GM18519 (cell line): ENCODE results near the gene C3orf20.

Experiments
- ATAC-seq: cut with Tn5 transposase; IDR thresholded peaks from one replicate; pipeline ENCODE4 v1.9.1; 2021; ENCODE audit warnings: mild to moderate bottlenecking, moderate library complexity; ENCODE audit not compliant: unreplicated experiment, low FRiP score

Gene C3orf20

GRCh38 chr3:14698601-14699244, 23.8 kb downstream of the C3orf20 start:
- ATAC-seq, result no peak

GRCh38 chr3:14699643-14700042, 24.7 kb downstream of the C3orf20 start:
- ATAC-seq, result no peak

- ATAC-seq, result no peak
Measured at GRCh38 chr3:14700891-14701290, 25.9 kb downstream of the C3orf20 start.

GRCh38 chr3:14701676-14702075, 26.7 kb downstream of the C3orf20 start:
- no peak for ATAC-seq

- no peak for ATAC-seq
Measured at GRCh38 chr3:14703128-14703750, 28.3 kb downstream of the C3orf20 start.

GRCh38 chr3:14703791-14704190, 28.9 kb downstream of the C3orf20 start:
- ATAC-seq, result no peak

- ATAC-seq, result no peak
Measured at GRCh38 chr3:14706096-14706495, 31.2 kb downstream of the C3orf20 start.

GRCh38 chr3:14716591-14716990, 41.6 kb downstream of the C3orf20 start:
- ATAC-seq, result no peak

- no peak for ATAC-seq
Measured at GRCh38 chr3:14717307-14717706, 42.4 kb downstream of the C3orf20 start.

GRCh38 chr3:14718539-14718938, 43.6 kb downstream of the C3orf20 start:
- ATAC-seq, result no peak

- ATAC-seq, result no peak
Measured at GRCh38 chr3:14719006-14719405, 44.1 kb downstream of the C3orf20 start.

GRCh38 chr3:14721126-14721864, 46.4 kb downstream of the C3orf20 start:
- no peak for ATAC-seq

- no peak for ATAC-seq
Measured at GRCh38 chr3:14725013-14725412, 50.1 kb downstream of the C3orf20 start.

GRCh38 chr3:14725564-14726440, 50.9 kb downstream of the C3orf20 start:
- ATAC-seq, result no peak

- no peak for ATAC-seq
Measured at GRCh38 chr3:14726441-14726780, 51.5 kb downstream of the C3orf20 start.

- no peak for ATAC-seq
Measured at GRCh38 chr3:14728113-14728512, 53.2 kb downstream of the C3orf20 start.

GRCh38 chr3:14730703-14731382, 55.9 kb downstream of the C3orf20 start:
- ATAC-seq, result no peak

- ATAC-seq, result no peak
Measured at GRCh38 chr3:14740983-14741382, 66.0 kb downstream of the C3orf20 start.

- no peak for ATAC-seq
Measured at GRCh38 chr3:14741510-14741909, 66.6 kb downstream of the C3orf20 start.

- no peak for ATAC-seq
Measured at GRCh38 chr3:14744556-14744955, 69.6 kb downstream of the C3orf20 start.
